Measurements from ENCODE around the gene HOXD8.

DNA sequence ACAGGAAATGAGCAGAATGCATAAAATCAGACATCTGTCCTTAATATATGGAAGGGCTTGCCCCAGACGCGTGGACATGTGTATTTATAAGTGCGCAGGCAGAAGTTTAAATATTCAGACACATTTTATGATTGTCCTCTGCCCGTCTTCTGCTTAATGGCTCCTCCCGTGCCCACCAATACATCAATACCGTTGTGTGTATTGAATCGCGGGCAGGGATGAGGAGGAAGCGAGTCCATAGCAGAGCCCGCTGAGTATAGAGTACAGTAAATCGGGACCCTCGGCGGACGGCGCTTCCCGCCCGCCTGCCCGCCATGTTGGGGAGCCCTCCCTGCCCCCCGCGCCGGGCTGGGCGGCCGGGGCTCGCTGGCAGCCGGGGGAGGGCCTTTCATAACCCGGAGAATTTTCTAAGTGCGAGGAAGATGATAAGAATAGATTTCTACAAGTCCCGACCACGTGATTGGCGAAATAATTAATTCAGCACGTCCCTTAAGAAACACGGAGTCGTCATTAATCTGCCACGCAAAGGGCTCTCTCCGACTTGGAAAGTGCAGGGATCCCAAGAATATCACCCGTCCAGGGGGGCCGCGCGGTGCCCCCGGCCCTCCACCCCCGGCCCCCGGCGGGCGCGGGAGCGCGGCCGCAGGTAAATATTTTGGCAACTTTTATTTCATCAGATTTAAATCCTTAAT, 27.4 kb downstream of the HOXD8 start, which contains the start of gene HOXD3:
- TF ChIP-seq POLR2A (IDR thresholded peaks at IDR 0.05) (no peak), POLR2AphosphoS5 (IDR thresholded peaks at IDR 0.05) (no peak)
